RCC 7860 (cell line): Measurements from ENCODE around the gene HDHD5.

ENCODE experiments used
- DNase-seq: peaks from one replicate; pipeline ENCODE4 v3.0.0-alpha.2; 2015; ENCODE audit warnings: low spot score
- FAIRE-seq: peaks from 2 replicates; lab custom pipeline; 2012; peaks lifted over from hg19 to GRCh38; lab: Jason Lieb, UNC

HDHD5 gene

GRCh38 chr22:17108256-17109112 is 50.6 kb downstream of the HDHD5 start:
- DNase-seq (no peak), FAIRE-seq (no peak)

GRCh38 chr22:17107547-17107810 is 51.6 kb downstream of the HDHD5 start:
- no peak for DNase-seq

DNA sequence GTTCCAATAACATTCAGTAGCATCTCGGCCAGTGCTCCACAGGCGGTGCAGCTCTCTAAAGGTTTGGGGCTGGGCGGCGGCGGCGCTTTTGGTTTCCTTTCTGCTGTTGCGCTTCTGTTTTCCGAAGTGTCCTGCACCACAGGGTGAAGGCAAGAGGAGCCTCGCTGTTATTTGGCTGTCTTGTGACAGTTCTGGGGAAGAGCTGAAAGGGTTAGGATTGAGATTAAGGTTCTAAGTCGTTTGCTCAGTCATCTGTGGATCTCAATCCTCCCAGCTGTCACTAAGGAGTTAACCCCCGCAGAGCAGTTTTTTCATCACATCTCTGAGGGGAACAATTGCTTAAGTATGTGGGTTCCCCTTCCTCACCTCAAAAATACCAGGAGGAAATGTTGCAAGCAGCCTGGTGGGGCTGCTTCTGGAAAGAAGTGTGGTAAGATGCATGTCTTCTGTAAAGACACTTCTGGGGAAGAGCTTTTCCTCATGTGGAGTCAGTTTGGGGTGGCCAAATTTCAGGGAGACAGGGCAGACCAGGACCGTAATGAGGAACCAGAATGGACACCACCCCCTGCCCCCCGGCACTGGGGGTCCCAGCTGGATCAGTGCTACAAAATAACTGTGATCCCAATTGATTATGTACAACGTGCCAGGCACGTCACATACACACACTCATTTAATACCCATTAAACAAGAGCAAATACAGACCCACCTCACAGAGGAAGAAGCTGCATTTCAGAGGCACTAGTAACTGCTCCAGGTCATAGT is 52.1 kb downstream of the HDHD5 start:
- no peak for DNase-seq
- no peak for FAIRE-seq

More at GRCh38 chr22:17107547-17107810, 51.6 kb downstream of the HDHD5 start:
- no peak for FAIRE-seq

DNA sequence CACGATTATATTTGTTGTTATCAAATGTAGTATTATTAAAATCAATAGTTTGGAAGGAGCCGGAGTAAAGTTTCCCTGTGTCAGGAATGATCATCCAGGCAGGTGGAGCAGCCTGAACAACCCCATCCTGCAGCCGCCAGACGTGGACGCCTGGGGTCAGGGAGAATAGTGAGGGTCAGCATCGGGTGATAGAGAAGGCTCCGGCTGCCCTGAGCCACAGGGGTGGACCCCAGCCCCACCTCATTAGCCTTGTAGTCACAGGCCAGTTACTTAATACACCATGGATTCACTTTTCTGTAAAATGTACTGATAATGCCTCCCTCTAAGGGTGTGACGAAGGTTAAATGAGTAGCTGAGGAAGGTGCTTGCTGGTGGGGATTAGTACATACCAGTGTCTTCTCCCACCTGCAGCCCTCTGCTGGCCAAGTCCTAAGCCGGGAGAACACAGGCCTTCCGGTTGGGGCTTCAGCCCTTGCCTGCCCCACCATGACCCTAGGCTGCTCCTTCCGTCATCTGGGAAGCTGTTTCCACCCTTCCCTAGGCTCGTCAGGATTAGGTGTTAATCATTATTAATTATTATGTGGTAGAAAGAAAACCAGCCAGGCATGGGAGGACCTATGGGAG is 52.8 kb downstream of the HDHD5 start:
- FAIRE-seq = no peak
- no peak for DNase-seq

DNA sequence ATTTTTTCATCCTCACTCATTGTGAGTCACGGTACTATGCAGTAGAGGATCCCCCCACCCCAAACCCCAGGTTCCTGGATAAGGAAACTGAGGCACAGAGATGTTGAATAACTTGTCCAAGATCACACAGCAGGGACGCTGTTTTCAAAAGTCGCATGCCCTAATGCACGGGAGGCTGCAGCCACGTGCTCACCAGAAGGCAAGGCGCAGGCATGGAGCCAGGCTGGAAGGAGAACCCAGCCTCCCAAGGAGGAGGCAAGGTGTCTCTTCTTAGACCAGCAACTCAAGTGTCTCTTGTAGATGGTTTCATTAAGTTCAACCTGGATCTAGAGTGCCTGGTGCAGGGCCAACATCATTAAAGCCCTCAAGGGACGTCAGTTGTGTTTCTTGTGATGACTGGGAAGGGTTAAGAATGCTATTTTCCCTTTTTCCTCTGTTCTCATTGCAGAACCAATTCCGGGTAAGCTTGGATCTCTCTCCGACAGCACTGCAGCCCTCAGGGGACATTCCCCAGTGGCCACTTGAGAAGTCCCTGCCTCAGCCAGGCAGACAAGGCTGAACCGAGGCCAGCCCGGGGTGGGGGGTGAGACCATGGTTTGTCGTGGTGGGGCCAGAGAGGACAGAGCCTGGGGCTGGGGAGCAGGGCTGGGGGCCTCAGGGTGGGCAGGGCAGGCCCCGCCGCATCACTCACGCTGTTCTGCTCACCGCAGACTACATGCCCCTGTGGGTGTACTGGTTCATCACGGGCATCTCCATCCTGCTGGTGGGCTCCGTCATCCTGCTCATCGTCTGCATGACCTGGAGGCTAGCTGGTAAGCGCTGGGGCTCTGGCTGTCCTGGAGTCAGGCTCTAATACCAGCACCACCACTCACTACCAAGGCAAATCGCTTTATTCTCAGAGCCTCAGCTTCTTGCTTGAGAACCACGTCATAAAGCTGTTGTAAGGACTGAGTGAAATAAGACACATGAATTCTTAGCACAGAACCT is 53.6 kb downstream of the HDHD5 start:
- no peak for DNase-seq
- FAIRE-seq = no peak

- DNase-seq (no peak), FAIRE-seq (no peak)
Measured at GRCh38 chr22:17104336-17104935, 54.6 kb downstream of the HDHD5 start.

- FAIRE-seq = no peak
Measured at GRCh38 chr22:17103351-17103750, 55.7 kb downstream of the HDHD5 start.

GRCh38 chr22:17102297-17102667 is 56.8 kb downstream of the HDHD5 start:
- FAIRE-seq = no peak
- no peak for DNase-seq

More at GRCh38 chr22:17103351-17103750, 55.7 kb downstream of the HDHD5 start:
- DNase-seq = no peak

- DNase-seq (no peak), FAIRE-seq (no peak)
Measured at GRCh38 chr22:17101475-17102296, 57.4 kb downstream of the HDHD5 start.

- FAIRE-seq = no peak
Measured at GRCh38 chr22:17100621-17101020, 58.5 kb downstream of the HDHD5 start.

GRCh38 chr22:17098379-17098819 is 60.7 kb downstream of the HDHD5 start:
- FAIRE-seq = no peak
- DNase-seq = no peak

More at GRCh38 chr22:17100621-17101020, 58.5 kb downstream of the HDHD5 start:
- no peak for DNase-seq

- FAIRE-seq (no peak), DNase-seq (no peak)
Measured at GRCh38 chr22:17097701-17098100, 61.4 kb downstream of the HDHD5 start.

DNA sequence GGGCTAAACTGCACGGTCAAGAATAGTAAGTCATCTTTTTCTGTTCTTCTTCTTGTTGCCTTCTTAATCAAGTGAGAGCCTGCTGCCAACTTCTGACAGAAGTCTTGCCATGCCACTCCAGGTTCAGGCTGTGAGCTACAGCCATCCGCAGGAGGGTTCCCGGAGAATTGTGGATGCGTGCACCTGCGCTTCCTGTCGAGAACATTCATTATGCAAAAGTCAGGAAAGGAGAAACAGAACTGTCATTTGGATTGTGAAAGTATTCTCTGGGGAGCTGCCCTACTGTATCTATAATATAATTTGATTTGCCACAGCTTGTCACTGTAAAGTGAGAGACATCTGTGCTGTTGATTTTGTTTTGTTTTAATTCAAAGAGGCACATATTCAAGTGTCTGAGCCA is 62.0 kb downstream of the HDHD5 start:
- DNase-seq (no peak), FAIRE-seq (no peak)

GRCh38 chr22:17096071-17096470 is 63.0 kb downstream of the HDHD5 start:
- FAIRE-seq (no peak), DNase-seq (no peak)

DNA sequence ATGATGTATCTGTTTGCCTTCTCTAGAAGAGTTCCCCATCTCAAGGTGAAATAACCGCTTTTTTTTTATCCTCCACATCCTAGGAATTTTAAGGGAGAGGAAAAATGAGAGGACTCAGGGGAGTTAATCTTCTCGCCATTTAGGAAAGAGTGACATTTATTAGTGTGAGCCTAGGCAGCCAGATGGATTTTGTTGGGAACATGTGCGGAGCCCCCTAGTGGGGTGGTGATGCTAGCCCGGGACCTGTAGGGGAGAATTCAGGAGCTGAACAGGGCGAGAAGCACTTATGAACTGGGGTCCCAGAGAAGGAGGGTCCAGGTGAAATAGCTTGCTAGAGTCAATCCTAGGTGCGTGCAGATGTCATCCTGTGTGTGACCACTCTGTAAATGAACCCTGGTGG is 63.5 kb downstream of the HDHD5 start:
- no peak for FAIRE-seq
- DNase-seq = no peak

- FAIRE-seq (no peak), DNase-seq (no peak)
Measured at GRCh38 chr22:17093081-17093480, 66.0 kb downstream of the HDHD5 start.

DNA sequence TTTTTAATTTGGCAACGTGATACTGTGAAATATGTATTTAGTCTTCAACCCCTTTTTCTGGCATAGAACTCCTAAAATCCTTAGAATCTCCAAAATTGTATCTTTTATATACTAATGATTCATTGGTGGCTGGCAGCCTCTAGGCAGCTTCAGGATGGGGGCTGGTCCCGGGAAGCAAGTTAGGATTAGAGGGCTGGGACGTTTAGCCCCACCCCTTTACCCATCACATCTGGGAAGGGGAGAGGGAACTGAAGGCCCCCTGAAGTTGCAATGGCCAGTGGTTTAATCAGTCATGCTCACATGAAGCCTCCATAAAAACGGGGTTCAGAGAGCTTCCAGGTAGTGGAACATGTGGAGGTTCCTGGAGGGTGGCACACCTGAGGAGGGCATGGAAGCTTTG is 67.2 kb downstream of the HDHD5 start:
- no peak for FAIRE-seq

DNA sequence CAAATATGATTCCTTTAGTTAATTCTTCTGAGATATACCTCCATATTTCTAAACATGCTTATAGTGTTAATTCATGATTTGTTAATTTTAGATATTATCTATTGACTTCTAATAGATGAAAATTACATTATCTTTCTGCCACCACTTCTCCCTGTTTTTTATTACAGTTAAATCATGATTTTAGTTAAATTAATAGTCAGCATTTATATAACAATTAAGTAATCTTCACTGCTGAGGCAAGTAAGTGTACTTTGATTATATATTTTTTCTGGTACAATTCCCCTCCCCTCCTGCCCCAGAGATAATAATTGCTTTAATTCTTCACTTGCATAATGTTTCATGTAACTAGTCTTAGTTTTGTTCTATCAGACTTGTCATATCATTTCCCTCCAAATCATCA is 68.5 kb downstream of the HDHD5 start:
- FAIRE-seq (no peak), DNase-seq (no peak)

More for the DNA sequence above, 67.2 kb downstream of the HDHD5 start:
- no peak for DNase-seq
